ENCODE data around the gene PCSK1.

Gene PCSK1

GRCh38 chr5:96387616-96388015, 45.4 kb downstream of the PCSK1 start:
- DNase-seq: no peak
- Histone ChIP-seq H3K27ac (ENCODE audit: low read length) (no peak overlapping the region), H3K4me1 (ENCODE audit: insufficient read depth, low read length) (no peaks in the 10 kb centered on the region), H2AFZ (ENCODE audit: low read depth, low read length) (no peak overlapping the region), H3K4me2 (ENCODE audit: insufficient read depth, low read length) (no peak overlapping the region), H3K9me3 (ENCODE audit: insufficient read depth, low read length, severe bottlenecking) (no peaks in the 10 kb centered on the region), H3K79me2 (ENCODE audit: insufficient read depth, low read length) (no peaks in the 10 kb centered on the region), H4K20me1 (ENCODE audit: insufficient read depth, low read length) (no peaks in the 10 kb centered on the region), H3K4me3 (ENCODE audit: low read depth in 1 of 2, low read length in 2 of 2) (no peak overlapping the region), H3K36me3 (ENCODE audit: insufficient read depth, low read length) (no peaks in the 10 kb centered on the region), H3K27me3 (ENCODE audit: insufficient read depth, low read length, poor library complexity) (peaks cover 16% of the 10 kb centered on the region), H3K9ac (ENCODE audit: low read depth, low read length) (no peak overlapping the region)
- no peak for TF ChIP-seq EZH2 (IDR thresholded peaks at IDR 0.05; ENCODE audit: borderline replicate concordance, low read depth, low read length, severe bottlenecking)
- TF ChIP-seq, protein P1, sequence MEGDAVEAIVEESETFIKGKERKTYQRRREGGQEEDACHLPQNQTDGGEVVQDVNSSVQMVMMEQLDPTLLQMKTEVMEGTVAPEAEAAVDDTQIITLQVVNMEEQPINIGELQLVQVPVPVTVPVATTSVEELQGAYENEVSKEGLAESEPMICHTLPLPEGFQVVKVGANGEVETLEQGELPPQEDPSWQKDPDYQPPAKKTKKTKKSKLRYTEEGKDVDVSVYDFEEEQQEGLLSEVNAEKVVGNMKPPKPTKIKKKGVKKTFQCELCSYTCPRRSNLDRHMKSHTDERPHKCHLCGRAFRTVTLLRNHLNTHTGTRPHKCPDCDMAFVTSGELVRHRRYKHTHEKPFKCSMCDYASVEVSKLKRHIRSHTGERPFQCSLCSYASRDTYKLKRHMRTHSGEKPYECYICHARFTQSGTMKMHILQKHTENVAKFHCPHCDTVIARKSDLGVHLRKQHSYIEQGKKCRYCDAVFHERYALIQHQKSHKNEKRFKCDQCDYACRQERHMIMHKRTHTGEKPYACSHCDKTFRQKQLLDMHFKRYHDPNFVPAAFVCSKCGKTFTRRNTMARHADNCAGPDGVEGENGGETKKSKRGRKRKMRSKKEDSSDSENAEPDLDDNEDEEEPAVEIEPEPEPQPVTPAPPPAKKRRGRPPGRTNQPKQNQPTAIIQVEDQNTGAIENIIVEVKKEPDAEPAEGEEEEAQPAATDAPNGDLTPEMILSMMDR (IDR thresholded peaks at IDR 0.05; ENCODE audit: borderline replicate concordance, extremely low read depth, low read length, poor library complexity, severe bottlenecking): no peak
- no peak for ATAC-seq (ENCODE audit: insufficient read depth, low read depth)

DNA sequence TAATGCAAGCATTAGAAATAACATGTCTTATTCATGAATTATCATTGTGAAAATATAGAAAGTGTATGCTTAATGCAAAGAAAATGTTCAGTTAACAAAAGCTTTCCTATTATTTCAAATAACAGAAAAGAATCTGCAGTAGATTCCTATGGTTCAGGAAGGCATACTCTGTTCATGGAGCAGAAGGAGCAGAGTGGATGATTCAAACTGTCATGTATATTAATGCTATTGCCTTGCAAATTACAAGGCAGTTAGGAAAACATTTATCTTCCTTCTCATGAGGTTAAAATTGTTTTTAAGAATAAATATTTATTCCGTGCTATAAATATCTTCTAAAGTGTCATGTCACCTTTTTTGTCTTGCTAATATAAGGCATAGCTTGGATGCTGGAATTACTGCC, 47.5 kb downstream of the PCSK1 start:
- DNase-seq (no peak), ATAC-seq (ENCODE audit: insufficient read depth, low read depth) (no peak)
- Histone ChIP-seq H3K27me3 (ENCODE audit: insufficient read depth, low read length, poor library complexity) (peaks cover 9% of the 10 kb centered on the region), H2AFZ (ENCODE audit: low read depth, low read length) (no peak overlapping the region), H3K27ac (ENCODE audit: low read length) (no peak overlapping the region), H3K36me3 (ENCODE audit: insufficient read depth, low read length) (no peaks in the 10 kb centered on the region), H3K4me3 (ENCODE audit: low read depth in 1 of 2, low read length in 2 of 2) (no peak overlapping the region), H3K79me2 (ENCODE audit: insufficient read depth, low read length) (no peaks in the 10 kb centered on the region), H3K9ac (ENCODE audit: low read depth, low read length) (no peak overlapping the region), H3K9me3 (ENCODE audit: insufficient read depth, low read length, severe bottlenecking) (no peaks in the 10 kb centered on the region), H3K4me2 (ENCODE audit: insufficient read depth, low read length) (no peak overlapping the region), H3K4me1 (ENCODE audit: insufficient read depth, low read length) (peaks cover 10% of the 10 kb centered on the region), H4K20me1 (ENCODE audit: insufficient read depth, low read length) (no peaks in the 10 kb centered on the region)
- TF ChIP-seq, protein P1 (IDR thresholded peaks at IDR 0.05; ENCODE audit: borderline replicate concordance, extremely low read depth, low read length, poor library complexity, severe bottlenecking): no peak
- no peak for TF ChIP-seq EZH2 (IDR thresholded peaks at IDR 0.05; ENCODE audit: borderline replicate concordance, low read depth, low read length, severe bottlenecking)

GRCh38 chr5:96384353-96384752, 48.7 kb downstream of the PCSK1 start:
- TF ChIP-seq, protein P1 (IDR thresholded peaks at IDR 0.05; ENCODE audit: borderline replicate concordance, extremely low read depth, low read length, poor library complexity, severe bottlenecking): no peak
- no peak for TF ChIP-seq EZH2 (IDR thresholded peaks at IDR 0.05; ENCODE audit: borderline replicate concordance, low read depth, low read length, severe bottlenecking)
- H3K79me2 ChIP-seq (ENCODE audit: insufficient read depth, low read length): no peaks in the 10 kb centered on the region
- H3K4me3 ChIP-seq (ENCODE audit: low read depth in 1 of 2, low read length in 2 of 2): no peak overlapping the region
- H2AFZ ChIP-seq (ENCODE audit: low read depth, low read length): no peak overlapping the region
- H4K20me1 ChIP-seq (ENCODE audit: insufficient read depth, low read length): no peaks in the 10 kb centered on the region
- no peak overlapping the region for H3K27ac ChIP-seq (ENCODE audit: low read length)
- DNase-seq (no peak), ATAC-seq (ENCODE audit: insufficient read depth, low read depth) (no peak)
- H3K9me3 ChIP-seq (ENCODE audit: insufficient read depth, low read length, severe bottlenecking): no peaks in the 10 kb centered on the region
- no peak overlapping the region for H3K4me2 ChIP-seq (ENCODE audit: insufficient read depth, low read length)
- peaks cover 9% of the 10 kb centered on the region for H3K27me3 ChIP-seq (ENCODE audit: insufficient read depth, low read length, poor library complexity)
- no peaks in the 10 kb centered on the region for H3K36me3 ChIP-seq (ENCODE audit: insufficient read depth, low read length)
- peaks cover 10% of the 10 kb centered on the region for H3K4me1 ChIP-seq (ENCODE audit: insufficient read depth, low read length)
- no peak overlapping the region for H3K9ac ChIP-seq (ENCODE audit: low read depth, low read length)

DNA sequence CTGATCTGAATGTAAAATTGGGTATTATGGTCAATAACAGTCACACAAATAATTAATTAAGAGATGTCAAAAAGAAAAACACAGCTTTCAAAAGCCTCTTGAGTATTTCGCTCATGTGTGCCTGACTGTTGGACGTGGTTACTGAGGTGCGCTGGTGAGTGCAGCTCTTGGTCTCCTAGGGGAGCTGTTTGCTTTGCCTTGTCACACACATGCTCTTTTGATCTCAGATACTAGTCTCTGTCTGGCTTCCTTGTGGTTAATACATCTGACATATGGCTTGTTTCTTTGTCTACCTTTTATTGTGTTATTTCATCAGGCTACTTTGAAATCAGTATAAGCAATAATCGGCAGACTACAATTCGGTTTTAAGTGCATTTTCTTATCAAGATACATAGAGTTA, 51.5 kb downstream of the PCSK1 start:
- Histone ChIP-seq H2AFZ (ENCODE audit: low read depth, low read length) (no peak overlapping the region), H3K27ac (ENCODE audit: low read length) (no peak overlapping the region), H3K9ac (ENCODE audit: low read depth, low read length) (no peak overlapping the region), H4K20me1 (ENCODE audit: insufficient read depth, low read length) (no peaks in the 10 kb centered on the region), H3K4me3 (ENCODE audit: low read depth in 1 of 2, low read length in 2 of 2) (no peak overlapping the region), H3K4me2 (ENCODE audit: insufficient read depth, low read length) (peak overlapping the region; percentile 25; the same call in 1 of the 2 replicates), H3K79me2 (ENCODE audit: insufficient read depth, low read length) (no peaks in the 10 kb centered on the region), H3K27me3 (ENCODE audit: insufficient read depth, low read length, poor library complexity) (peaks cover 9% of the 10 kb centered on the region), H3K9me3 (ENCODE audit: insufficient read depth, low read length, severe bottlenecking) (no peaks in the 10 kb centered on the region), H3K4me1 (ENCODE audit: insufficient read depth, low read length) (peaks cover 10% of the 10 kb centered on the region), H3K36me3 (ENCODE audit: insufficient read depth, low read length) (no peaks in the 10 kb centered on the region)
- ATAC-seq (ENCODE audit: insufficient read depth, low read depth) (peak; percentile 100), DNase-seq (peak; percentile 70)
- TF ChIP-seq, protein P1 (IDR thresholded peaks at IDR 0.05; ENCODE audit: borderline replicate concordance, extremely low read depth, low read length, poor library complexity, severe bottlenecking): peak; percentile 77
- TF ChIP-seq EZH2 (IDR thresholded peaks at IDR 0.05; ENCODE audit: borderline replicate concordance, low read depth, low read length, severe bottlenecking): no peak
